ENCODE measurements around the gene PTPRE.

DNA sequence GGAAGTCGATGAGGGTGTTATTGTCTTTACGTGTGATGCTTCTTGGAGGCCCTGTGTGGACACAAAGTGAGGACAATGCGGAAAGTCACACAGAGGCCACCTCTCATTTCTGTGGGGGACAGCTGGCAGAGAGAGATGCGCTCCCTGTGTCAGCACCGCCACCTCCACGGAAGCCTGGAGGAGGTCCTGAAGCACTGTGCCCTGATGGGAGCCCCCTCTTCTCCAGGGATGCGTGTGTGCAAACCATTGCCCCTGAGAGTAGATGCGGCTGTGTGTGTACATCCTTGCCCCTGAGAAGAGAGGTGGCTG, 2.0 kb downstream of the PTPRE start:
- TF ChIP-seq, protein P1, sequence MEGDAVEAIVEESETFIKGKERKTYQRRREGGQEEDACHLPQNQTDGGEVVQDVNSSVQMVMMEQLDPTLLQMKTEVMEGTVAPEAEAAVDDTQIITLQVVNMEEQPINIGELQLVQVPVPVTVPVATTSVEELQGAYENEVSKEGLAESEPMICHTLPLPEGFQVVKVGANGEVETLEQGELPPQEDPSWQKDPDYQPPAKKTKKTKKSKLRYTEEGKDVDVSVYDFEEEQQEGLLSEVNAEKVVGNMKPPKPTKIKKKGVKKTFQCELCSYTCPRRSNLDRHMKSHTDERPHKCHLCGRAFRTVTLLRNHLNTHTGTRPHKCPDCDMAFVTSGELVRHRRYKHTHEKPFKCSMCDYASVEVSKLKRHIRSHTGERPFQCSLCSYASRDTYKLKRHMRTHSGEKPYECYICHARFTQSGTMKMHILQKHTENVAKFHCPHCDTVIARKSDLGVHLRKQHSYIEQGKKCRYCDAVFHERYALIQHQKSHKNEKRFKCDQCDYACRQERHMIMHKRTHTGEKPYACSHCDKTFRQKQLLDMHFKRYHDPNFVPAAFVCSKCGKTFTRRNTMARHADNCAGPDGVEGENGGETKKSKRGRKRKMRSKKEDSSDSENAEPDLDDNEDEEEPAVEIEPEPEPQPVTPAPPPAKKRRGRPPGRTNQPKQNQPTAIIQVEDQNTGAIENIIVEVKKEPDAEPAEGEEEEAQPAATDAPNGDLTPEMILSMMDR (conservative IDR thresholded peaks at IDR 0.05): no peak
- TF ChIP-seq EZH2 (IDR thresholded peaks at IDR 0.05; ENCODE audit: low read depth): no peak
